Loucy (cell line): ENCODE data around the gene CD34.

ENCODE experiments used
- EZH2phosphoT487 ChIP-seq: fragments of 200-600 bp; IDR thresholded peaks from 2 replicates; pipeline ENCODE4 v1.6.1; 2018; ENCODE audit warnings: antibody characterized with exemption, mild to moderate bottlenecking, moderate library complexity, borderline replicate concordance
- TF ChIP-seq, protein P1 (sequence below): fragments of 200-600 bp; sonication (generic); conservative IDR thresholded peaks from 2 replicates; pipeline ENCODE4 v1.5.1; 2014; ENCODE audit warnings: mild to moderate bottlenecking, antibody characterized with exemption, low read length

DNA sequence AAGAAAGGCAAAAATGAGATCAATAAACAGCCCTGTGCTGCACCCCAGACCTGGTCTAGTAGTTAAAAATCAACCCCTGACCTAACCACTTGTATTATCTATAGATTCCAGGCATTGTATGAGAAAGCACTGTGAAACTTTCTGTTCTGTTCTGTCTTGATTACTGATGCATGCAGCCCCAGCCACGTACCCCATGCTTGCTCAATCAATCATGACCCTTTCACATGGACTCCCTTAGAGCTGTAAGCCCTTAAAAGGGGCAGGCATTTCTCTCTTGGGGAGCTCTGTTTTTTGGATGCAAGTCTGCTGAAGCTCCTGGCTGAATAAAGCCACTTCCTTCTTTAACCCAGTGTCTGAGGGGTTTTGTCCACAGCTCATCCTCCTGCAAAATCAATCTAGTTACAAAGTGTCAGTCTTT, 24.2 kb upstream of the CD34 start:
- TF ChIP-seq, protein P1, sequence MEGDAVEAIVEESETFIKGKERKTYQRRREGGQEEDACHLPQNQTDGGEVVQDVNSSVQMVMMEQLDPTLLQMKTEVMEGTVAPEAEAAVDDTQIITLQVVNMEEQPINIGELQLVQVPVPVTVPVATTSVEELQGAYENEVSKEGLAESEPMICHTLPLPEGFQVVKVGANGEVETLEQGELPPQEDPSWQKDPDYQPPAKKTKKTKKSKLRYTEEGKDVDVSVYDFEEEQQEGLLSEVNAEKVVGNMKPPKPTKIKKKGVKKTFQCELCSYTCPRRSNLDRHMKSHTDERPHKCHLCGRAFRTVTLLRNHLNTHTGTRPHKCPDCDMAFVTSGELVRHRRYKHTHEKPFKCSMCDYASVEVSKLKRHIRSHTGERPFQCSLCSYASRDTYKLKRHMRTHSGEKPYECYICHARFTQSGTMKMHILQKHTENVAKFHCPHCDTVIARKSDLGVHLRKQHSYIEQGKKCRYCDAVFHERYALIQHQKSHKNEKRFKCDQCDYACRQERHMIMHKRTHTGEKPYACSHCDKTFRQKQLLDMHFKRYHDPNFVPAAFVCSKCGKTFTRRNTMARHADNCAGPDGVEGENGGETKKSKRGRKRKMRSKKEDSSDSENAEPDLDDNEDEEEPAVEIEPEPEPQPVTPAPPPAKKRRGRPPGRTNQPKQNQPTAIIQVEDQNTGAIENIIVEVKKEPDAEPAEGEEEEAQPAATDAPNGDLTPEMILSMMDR = no peak
- TF ChIP-seq EZH2phosphoT487 = no peak
